Measurements from ENCODE around the gene MAPK10. TPM values are rescaled to one million over a fixed set of nuclear protein-coding genes. Genes with fewer than 3 reads are reported as not detected.
A peak's percentile ranks its signal among the peaks of the same experiment; 100 is the strongest.

Gene MAPK10
- total RNA-seq, 1 donor from 2014 or later = 25.2 TPM

GRCh38 chr4:86344127-86344526 is 15.7 kb downstream of the MAPK10 start:
- Mint-ChIP-seq H3K4me1 (peaks cover 6% of the 10 kb centered on the region), H3K27me3 (ENCODE audit: low read depth) (no peaks in the 10 kb centered on the region), H3K36me3 (no peaks in the 10 kb centered on the region), H3K4me3 (no peak overlapping the region), H3K27ac (no peak overlapping the region), H3K9me3 (peaks cover 6% of the 10 kb centered on the region)
- TF ChIP-seq CTCF (IDR thresholded peaks at IDR 0.05; ENCODE audit: unreplicated experiment) = no peak
- no peak for DNase-seq (ENCODE audit: low spot score in 2 of 2, unreplicated experiment in 2 of 2)

- no peaks in the 10 kb centered on the region for H3K36me3 Mint-ChIP-seq
- no peaks in the 10 kb centered on the region for H3K27me3 Mint-ChIP-seq (ENCODE audit: low read depth)
- DNase-seq (ENCODE audit: low spot score in 2 of 2, unreplicated experiment in 2 of 2) = no peak
- H3K4me1 Mint-ChIP-seq = peaks cover 24% of the 10 kb centered on the region
- no peaks in the 10 kb centered on the region for H3K9me3 Mint-ChIP-seq
- peak overlapping the region; percentile 62 for H3K27ac Mint-ChIP-seq
- H3K4me3 Mint-ChIP-seq = no peak overlapping the region
- no peak for TF ChIP-seq CTCF (IDR thresholded peaks at IDR 0.05; ENCODE audit: unreplicated experiment)
These were observed 20.9 kb downstream of the MAPK10 start for GRCh38 chr4:86338989-86339388.

- H3K27me3 Mint-ChIP-seq (ENCODE audit: low read depth) = no peaks in the 10 kb centered on the region
- peak overlapping the region; percentile 62 for H3K27ac Mint-ChIP-seq
- peaks cover 24% of the 10 kb centered on the region for H3K4me1 Mint-ChIP-seq
- H3K4me3 Mint-ChIP-seq = no peak overlapping the region
- no peak for TF ChIP-seq CTCF (IDR thresholded peaks at IDR 0.05; ENCODE audit: unreplicated experiment)
- H3K36me3 Mint-ChIP-seq = no peaks in the 10 kb centered on the region
- DNase-seq (ENCODE audit: low spot score in 2 of 2, unreplicated experiment in 2 of 2) = no peak
- no peaks in the 10 kb centered on the region for H3K9me3 Mint-ChIP-seq
These were observed 21.3 kb downstream of the MAPK10 start for GRCh38 chr4:86338521-86338920.

- no peaks in the 10 kb centered on the region for H3K27me3 Mint-ChIP-seq (ENCODE audit: low read depth)
- no peaks in the 10 kb centered on the region for H3K36me3 Mint-ChIP-seq
- TF ChIP-seq CTCF (IDR thresholded peaks at IDR 0.05; ENCODE audit: unreplicated experiment) = no peak
These were observed 25.7 kb downstream of the MAPK10 start for GRCh38 chr4:86334020-86334750.

GRCh38 chr4:86333236-86333635 is 26.6 kb downstream of the MAPK10 start:
- H3K4me3 Mint-ChIP-seq = no peak overlapping the region
- no peaks in the 10 kb centered on the region for H3K9me3 Mint-ChIP-seq
- H3K27ac Mint-ChIP-seq = no peak overlapping the region
- peaks cover 34% of the 10 kb centered on the region for H3K4me1 Mint-ChIP-seq
- H3K27me3 Mint-ChIP-seq (ENCODE audit: low read depth) = no peaks in the 10 kb centered on the region
- no peak for TF ChIP-seq CTCF (IDR thresholded peaks at IDR 0.05; ENCODE audit: unreplicated experiment)
- H3K36me3 Mint-ChIP-seq = no peaks in the 10 kb centered on the region
- no peak for DNase-seq (ENCODE audit: low spot score in 2 of 2, unreplicated experiment in 2 of 2)

More at GRCh38 chr4:86334020-86334750, 25.7 kb downstream of the MAPK10 start:
- no peak overlapping the region for H3K4me3 Mint-ChIP-seq
- DNase-seq (ENCODE audit: low spot score in 2 of 2, unreplicated experiment in 2 of 2) = no peak
- peaks cover 43% of the 10 kb centered on the region for H3K4me1 Mint-ChIP-seq
- H3K9me3 Mint-ChIP-seq = no peaks in the 10 kb centered on the region
- H3K27ac Mint-ChIP-seq = no peak overlapping the region
